SK-N-SH (cell line): ENCODE results near the gene PRDM5. TPM values are rescaled to one million over a fixed set of nuclear protein-coding genes. Genes with fewer than 3 reads are reported as not detected.

ENCODE experiments used
- CTCF ChIA-PET: fragments of 300-600, 350-600 bp; formaldehyde crosslinking; extraction: SDS; loops from one replicate; lab custom pipeline; 2021; lab: Yijun Ruan, JAX
- POLR2A ChIA-PET: fragments of 350-600 bp; sonication (Branson Sonifier 250); formaldehyde crosslinking; extraction: SDS; loops from one replicate; lab custom pipeline; 2020; ENCODE audit warnings: antibody characterized with exemption, inconsistent platforms; lab: Yijun Ruan, JAX
- DNase-seq: peaks from one replicate; pipeline ENCODE4 v3.0.0; 2012
- H2AFZ ChIP-seq: fragments of 200-600 bp; sonication (generic); 2 replicates; pipeline ENCODE4 v1.8.1; 2016; ENCODE audit warnings: antibody characterized with exemption, mild to moderate bottlenecking, low read depth
- H3F3A ChIP-seq: fragments of 200-600 bp; sonication (generic); replicated peaks from 2 replicates; pipeline ENCODE3; 2016; ENCODE audit warnings: antibody characterized with exemption, mild to moderate bottlenecking; ENCODE audit not compliant: insufficient read depth
- H3K27ac ChIP-seq, 2 experiments: fragments of 200-500 bp in 1 of 2; fragments of 200-600 bp in 1 of 2; sonication (Bioruptor generic) in 1 of 2; sonication (generic), shearing (Covaris generic) in 1 of 2; 2 replicates each; pipeline versions ENCODE4 v1.5.1 to v1.6.1; 2014 to 2016; ENCODE audit warnings: low read depth in 2 of 2, inconsistent platforms in 1 of 2, low read length in 1 of 2, mild to moderate bottlenecking in 1 of 2, mixed read lengths in 1 of 2
- H3K27me3 ChIP-seq: fragments of 200-600 bp; sonication (generic), shearing (Covaris generic); 2 replicates; pipeline ENCODE4 v1.6.1; 2016; ENCODE audit warnings: mixed run types; ENCODE audit not compliant: insufficient read depth
- H3K36me3 ChIP-seq, 2 experiments: fragments of 200-500 bp in 1 of 2; fragments of 200-600 bp in 1 of 2; sonication (Bioruptor generic) in 1 of 2; sonication (generic) in 1 of 2; replicated peaks in 1 of 2; 2 replicates each; pipeline versions ENCODE3 to v1.5.1; 2014 to 2016; ENCODE audit warnings: low read length in 1 of 2, mild to moderate bottlenecking in 1 of 2; ENCODE audit not compliant: insufficient read depth in 2 of 2, control insufficient read depth in 1 of 2
- H3K4me1 ChIP-seq, 2 experiments: fragments of 200-500 bp in 1 of 2; fragments of 200-600 bp in 1 of 2; sonication (Bioruptor generic) in 1 of 2; sonication (generic), shearing (Covaris generic) in 1 of 2; 2 replicates each; pipeline versions ENCODE4 v1.5.1 to v1.6.1; 2014 to 2016; ENCODE audit warnings: low read depth in 1 of 2, low read length in 1 of 2, mixed run types in 1 of 2; ENCODE audit not compliant: insufficient read depth in 2 of 2, control insufficient read depth in 1 of 2
- H3K4me2 ChIP-seq: fragments of 200-600 bp; sonication (generic), shearing (Covaris generic); 2 replicates; pipeline ENCODE4 v1.6.1; 2017; ENCODE audit warnings: mixed run types
- H3K4me3 ChIP-seq, 2 experiments: fragments of 200-500 bp in 1 of 2; fragments of 200-600 bp in 1 of 2; sonication (Bioruptor generic) in 1 of 2; sonication (generic), shearing (Covaris generic) in 1 of 2; 2 replicates each; pipeline versions ENCODE4 v1.5.1 to v1.8.1; 2014 to 2016; ENCODE audit warnings: low read depth in 2 of 2, inconsistent platforms in 1 of 2, low read length in 1 of 2, mild to moderate bottlenecking in 1 of 2, mixed read lengths in 1 of 2, moderate library complexity in 1 of 2
- H3K79me2 ChIP-seq: fragments of 200-600 bp; sonication (generic); 2 replicates; pipeline ENCODE4 v1.8.1; 2017; ENCODE audit warnings: mild to moderate bottlenecking; ENCODE audit not compliant: insufficient read depth
- H3K9ac ChIP-seq: fragments of 200-600 bp; sonication (generic); 2 replicates; pipeline ENCODE4 v1.6.1; 2017; ENCODE audit warnings: mixed run types
- H3K9me2 ChIP-seq: fragments of 200-600 bp; sonication (generic); 2 replicates; pipeline ENCODE4 v1.6.1; 2017; ENCODE audit warnings: mixed run types
- H3K9me3 ChIP-seq: fragments of 200-600 bp; sonication (generic); 2 replicates; pipeline ENCODE4 v1.6.1; 2017; ENCODE audit warnings: mixed run types, mild to moderate bottlenecking, moderate library complexity
- H4K20me1 ChIP-seq: fragments of 200-600 bp; sonication (generic); 2 replicates; pipeline ENCODE4 v1.6.1; 2017; ENCODE audit warnings: mild to moderate bottlenecking, mixed run types; ENCODE audit not compliant: insufficient read depth
- CTCF ChIP-seq: fragments of 200-600 bp; sonication (generic); IDR thresholded peaks from 2 replicates; pipeline ENCODE4 v1.6.1; 2017; ENCODE audit warnings: antibody characterized with exemption, mild to moderate bottlenecking, moderate library complexity
- ELF1 ChIP-seq: IDR thresholded peaks from 2 replicates; pipeline ENCODE4 v1.4.0; 2012
- EZH2phosphoT487 ChIP-seq: fragments of 200-600 bp; sonication (generic); IDR thresholded peaks from 2 replicates; pipeline ENCODE4 v1.6.1; 2017; ENCODE audit warnings: low read depth, mixed run types, mild to moderate bottlenecking, antibody characterized with exemption, moderate library complexity, borderline replicate concordance
- FOXM1 ChIP-seq: IDR thresholded peaks from 2 replicates; pipeline ENCODE4 v1.4.0; 2012; ENCODE audit warnings: low read depth, mild to moderate bottlenecking
- GATA2 ChIP-seq: sonication (generic); formaldehyde crosslinking; IDR thresholded peaks from 2 replicates; pipeline ENCODE4 v1.5.0; 2020; ENCODE audit warnings: mild to moderate bottlenecking, missing genetic modification reagents
- MAX ChIP-seq: IDR thresholded peaks from 2 replicates; pipeline ENCODE4 v1.4.0; 2012; ENCODE audit warnings: low read depth
- NFIC ChIP-seq: IDR thresholded peaks from 2 replicates; pipeline ENCODE4 v1.4.0; 2012; ENCODE audit warnings: borderline replicate concordance
- POLR2AphosphoS5 ChIP-seq: IDR thresholded peaks from 2 replicates; pipeline ENCODE4 v1.6.1; 2012; ENCODE audit warnings: low read depth, low read length
- RCOR1 ChIP-seq: fragments of 150-350 bp; IDR thresholded peaks from 2 replicates; pipeline ENCODE4 v1.6.1; 2017; ENCODE audit warnings: antibody characterized with exemption, low read length
- SMC3 ChIP-seq: IDR thresholded peaks from 2 replicates; pipeline ENCODE4 v1.6.1; 2012; ENCODE audit warnings: low read depth, low read length, improper control_type of control experiment
- TCF12 ChIP-seq: IDR thresholded peaks from 2 replicates; pipeline ENCODE4 v1.4.0; 2012
- TEAD4 ChIP-seq: IDR thresholded peaks from 2 replicates; pipeline ENCODE4 v1.4.0; 2012; ENCODE audit warnings: mild to moderate bottlenecking, borderline replicate concordance; ENCODE audit not compliant: insufficient read depth
- YY1 ChIP-seq: IDR thresholded peaks from 2 replicates; pipeline ENCODE4 v1.4.0; 2012; ENCODE audit warnings: low read depth, mild to moderate bottlenecking
- WGBS: methylation state at CpG from one replicate; pipeline ENCODE4 v1.1.6; 2017; ENCODE audit warnings: low lambda C conversion rate; 5-methylcytosine and 5-hydroxymethylcytosine counted together
- polyA plus RNA-seq, 3 experiments: library from polyadenylated mRNA; depleted of rRNA; stranded (reverse); fragments of >200 nt; gene quantifications; 2 replicates each; pipeline ENCODE4 v1.2.3, GENCODE V29; 2012

PRDM5 gene
- polyA plus RNA-seq, 1 of the 3 experiments (the other 2 are of a cell fraction): 3.8 TPM

GRCh38 chr4:120867506-120867905 lies 55.0 kb downstream of the PRDM5 start:
- no peaks in the 10 kb centered on the region for H3F3A ChIP-seq
- no peak overlapping the region for H3K9ac ChIP-seq
- H3K4me2 ChIP-seq: no peak overlapping the region
- POLR2A ChIA-PET: no interaction called here
- no peaks in the 10 kb centered on the region for H4K20me1 ChIP-seq
- no peaks in the 10 kb centered on the region; a peak in 1 of 4 replicates for H3K4me1 ChIP-seq
- DNase-seq: no peak
- H3K27me3 ChIP-seq: no peaks in the 10 kb centered on the region
- H3K27ac ChIP-seq: no peak overlapping the region
- CTCF ChIA-PET: no interaction called here
- no peaks in the 10 kb centered on the region for H3K9me3 ChIP-seq
- no peaks in the 10 kb centered on the region for H3K9me2 ChIP-seq
- TF ChIP-seq ELF1 (no peak), GATA2 (CRISPR knock-in tag) (no peak), RCOR1 (no peak), POLR2AphosphoS5 (no peak), CTCF (no peak), TEAD4 (no peak), FOXM1 (no peak), TCF12 (no peak)
- no peak overlapping the region for H2AFZ ChIP-seq
- H3K79me2 ChIP-seq: no peaks in the 10 kb centered on the region
- H3K36me3 ChIP-seq: no peaks in the 10 kb centered on the region
- H3K4me3 ChIP-seq: no peak overlapping the region

GRCh38 chr4:120865985-120866384 lies 56.5 kb downstream of the PRDM5 start:
- H3K4me3 ChIP-seq: no peak overlapping the region
- no peaks in the 10 kb centered on the region for H3K27me3 ChIP-seq
- no peak overlapping the region for H2AFZ ChIP-seq
- DNase-seq: no peak
- no peaks in the 10 kb centered on the region for H4K20me1 ChIP-seq
- TF ChIP-seq MAX (no peak), SMC3 (no peak), TCF12 (no peak), YY1 (no peak), TEAD4 (no peak), NFIC (no peak), EZH2phosphoT487 (no peak)
- H3K36me3 ChIP-seq: no peaks in the 10 kb centered on the region
- H3K4me2 ChIP-seq: no peak overlapping the region
- no peak overlapping the region for H3K27ac ChIP-seq
- POLR2A ChIA-PET: no interaction called here
- H3F3A ChIP-seq: no peaks in the 10 kb centered on the region
- no peaks in the 10 kb centered on the region for H3K79me2 ChIP-seq
- no peaks in the 10 kb centered on the region for H3K9me3 ChIP-seq
- H3K4me1 ChIP-seq: no peaks in the 10 kb centered on the region; a peak in 1 of 4 replicates
- H3K9me2 ChIP-seq: no peaks in the 10 kb centered on the region
- no peak overlapping the region for H3K9ac ChIP-seq
- WGBS: 91% methylated on average over 1 of the region's 1 CpG
- CTCF ChIA-PET: no interaction called here
